CD14-positive monocyte (primary cell): ENCODE measurements around the gene ADCY2. TPM values are rescaled to one million over a fixed set of nuclear protein-coding genes. Genes with fewer than 3 reads are reported as not detected.

Experiments used
- DNase-seq, 3 donors: peaks; one replicate each; pipeline ENCODE4 v3.0.0-alpha.2; 2011 to 2022
- H2AFZ ChIP-seq: 2 replicates; pipeline ENCODE4 v1.6.0; 2012; ENCODE audit warnings: mild to moderate bottlenecking, low read depth, low read length, inconsistent platforms; ENCODE audit not compliant: insufficient read depth, poor library complexity, severe bottlenecking
- H3K27ac ChIP-seq, 2 donors: 1 replicate in 1 of 2; 2 replicates in 1 of 2; pipeline ENCODE4 v1.5.1; 2012 to 2013; ENCODE audit warnings: low read length in 2 of 2, control low read depth in 1 of 2, inconsistent platforms in 1 of 2, low read depth in 1 of 2, mild to moderate bottlenecking in 1 of 2
- H3K27me3 ChIP-seq, 2 donors: one replicate each; pipeline versions ENCODE4 v1.6.0 to v1.6.1; 2011 to 2013; ENCODE audit warnings: low read length in 2 of 2; ENCODE audit not compliant: control insufficient read depth in 2 of 2, insufficient read depth in 2 of 2
- H3K36me3 ChIP-seq, 2 donors: replicated peaks in 1 of 2; 1 replicate in 1 of 2; 2 replicates in 1 of 2; pipeline versions ENCODE4 v1.5.1 to v1.6.1; 2012 to 2013; ENCODE audit warnings: low read length in 2 of 2, control low read depth in 1 of 2, inconsistent platforms in 1 of 2, mild to moderate bottlenecking in 1 of 2; ENCODE audit not compliant: insufficient read depth in 2 of 2, control insufficient read depth in 1 of 2
- H3K4me1 ChIP-seq, 2 donors: 1 replicate in 1 of 2; 2 replicates in 1 of 2; pipeline versions ENCODE4 v1.5.1 to v1.6.1; 2012 to 2013; ENCODE audit warnings: low read length in 2 of 2, control low read depth in 1 of 2, inconsistent platforms in 1 of 2, mild to moderate bottlenecking in 1 of 2, moderate library complexity in 1 of 2; ENCODE audit not compliant: insufficient read depth in 2 of 2, control insufficient read depth in 1 of 2
- H3K4me2 ChIP-seq: replicated peaks from 2 replicates; pipeline ENCODE3; 2012; ENCODE audit warnings: low read length, moderate library complexity, mild to moderate bottlenecking; ENCODE audit not compliant: poor library complexity, severe bottlenecking; ENCODE audit errors: extremely low read depth
- H3K4me3 ChIP-seq, 3 experiments: fragments of 200-600 bp in 1 of 3; sonication (generic) in 1 of 3; replicated peaks in 1 of 3; 1 replicate in 2 of 3; 2 replicates in 1 of 3; pipeline ENCODE4 v1.5.1; 2011 to 2013; ENCODE audit warnings: low read length in 3 of 3, mild to moderate bottlenecking in 3 of 3, control low read depth in 2 of 3, low read depth in 2 of 3, inconsistent platforms in 1 of 3, moderate library complexity in 1 of 3
- H3K79me2 ChIP-seq: 2 replicates; pipeline ENCODE4 v1.6.0; 2012; ENCODE audit warnings: mild to moderate bottlenecking, control low read depth, inconsistent platforms, low read length, moderate library complexity; ENCODE audit not compliant: insufficient read depth
- H3K9ac ChIP-seq: 2 replicates; pipeline ENCODE4 v1.6.0; 2017; ENCODE audit warnings: low read length, mild to moderate bottlenecking; ENCODE audit not compliant: insufficient read depth, poor library complexity, severe bottlenecking
- H3K9me3 ChIP-seq, 2 donors: replicated peaks in 1 of 2; 1 replicate in 1 of 2; 2 replicates in 1 of 2; pipeline versions ENCODE4 v1.5.1 to v1.6.1; 2012 to 2013; ENCODE audit warnings: low read length in 2 of 2, control low read depth in 1 of 2; ENCODE audit not compliant: control insufficient read depth in 1 of 2, insufficient read depth in 1 of 2
- H4K20me1 ChIP-seq: 2 replicates; pipeline ENCODE4 v1.6.0; 2012; ENCODE audit warnings: mild to moderate bottlenecking, low read length, control low read depth, moderate library complexity; ENCODE audit not compliant: insufficient read depth
- H3K27ac Mint-ChIP-seq, 7 donors: one replicate each; pipeline ENCODE4 v1.8.0; 2020; ENCODE audit warnings: mild to moderate bottlenecking in 7 of 7, mixed read lengths in 7 of 7, moderate library complexity in 6 of 7, inconsistent platforms in 2 of 7
- H3K27me3 Mint-ChIP-seq, 3 donors: one replicate each; pipeline ENCODE4 v1.8.0; 2021 to 2022; ENCODE audit warnings: low read depth in 3 of 3, mild to moderate bottlenecking in 3 of 3, mixed read lengths in 3 of 3, moderate library complexity in 3 of 3, inconsistent platforms in 1 of 3
- H3K36me3 Mint-ChIP-seq, 2 donors: one replicate each; pipeline ENCODE4 v1.8.0; 2020; ENCODE audit warnings: mixed read lengths in 2 of 2, inconsistent platforms in 1 of 2, mild to moderate bottlenecking in 1 of 2
- H3K4me1 Mint-ChIP-seq: one replicate; pipeline ENCODE4 v1.8.0; 2020; ENCODE audit warnings: mild to moderate bottlenecking, mixed read lengths
- H3K4me3 Mint-ChIP-seq, 2 donors: one replicate each; pipeline ENCODE4 v1.8.0; 2020; ENCODE audit warnings: mild to moderate bottlenecking in 2 of 2, mixed read lengths in 2 of 2, moderate library complexity in 1 of 2
- H3K9me3 Mint-ChIP-seq, 7 donors: one replicate each; pipeline ENCODE4 v1.8.0; 2020 to 2022; ENCODE audit warnings: mixed read lengths in 7 of 7, mild to moderate bottlenecking in 6 of 7, moderate library complexity in 6 of 7, inconsistent platforms in 2 of 7
- WGBS: methylation state at CpG from one replicate; pipeline ENCODE4 v1.1.5; 2013; ENCODE audit warnings: missing lambda C conversion rate; ENCODE audit not compliant: insufficient coverage; 5-methylcytosine and 5-hydroxymethylcytosine counted together
- intact Hi-C, 2 donors: fragments of 100-400 bp; cut with micrococcal nuclease; formaldehyde crosslinking; loops; one replicate each; pipeline versions ENCODE4 v1.15.0 to v1.15.1; 2023
- polyA plus RNA-seq, 3 donors: library from polyadenylated mRNA; depleted of rRNA in 1 of 3; unstranded in 2 of 3; stranded (reverse) in 1 of 3; fragments of 300-500 nt in 2 of 3; fragments of >200 nt in 1 of 3; fragmentation: Illumina TruSeq in 2 of 3; gene quantifications; 1 replicate in 2 of 3; 2 replicates in 1 of 3; pipeline ENCODE4 v1.2.3, GENCODE V29; 2012 to 2021
- TF ChIP-seq, protein P1 (sequence below): fragments of 200-600 bp; IDR thresholded peaks from one replicate; pipeline ENCODE4 v1.8.0; 2022; ENCODE audit warnings: antibody characterized with exemption, mild to moderate bottlenecking

Gene ADCY2
- polyA plus RNA-seq, 3 donors = not detected

GRCh38 chr5:7846327-7846726 lies 450.4 kb downstream of the ADCY2 start:
- H3K27me3 Mint-ChIP-seq = peaks cover 31 to 60% (median 54%) of the 10 kb centered on the region in 3 donors

GRCh38 chr5:7848296-7848695 lies 452.4 kb downstream of the ADCY2 start:
- no peak overlapping the region for H3K27ac ChIP-seq
- intact Hi-C loops = no loop called here
- Mint-ChIP-seq H3K27ac (no peak overlapping the region), H3K36me3 (peaks cover 0 to 2% of the 10 kb centered on the region in 2 donors), H3K4me1 (peaks cover 11% of the 10 kb centered on the region), H3K27me3 (peaks cover 43 to 71% (median 68%) of the 10 kb centered on the region in 3 donors), H3K4me3 (peak overlapping the region in 1 of 2 donors; percentile 60), H3K9me3 (peaks cover 2 to 23% (median 18%) of the 10 kb centered on the region in 7 donors)
- H3K79me2 ChIP-seq = no peaks in the 10 kb centered on the region
- no peaks in the 10 kb centered on the region for H4K20me1 ChIP-seq
- H3K4me3 ChIP-seq = no peak overlapping the region
- peaks cover 8 to 11% of the 10 kb centered on the region in 2 donors for H3K4me1 ChIP-seq
- 87% methylated on average over 2 of the region's 2 CpGs for WGBS
- H3K9me3 ChIP-seq = peaks cover 0 to 15% of the 10 kb centered on the region in 2 donors
- no peak overlapping the region for H2AFZ ChIP-seq
- H3K36me3 ChIP-seq = no peaks in the 10 kb centered on the region
- TF ChIP-seq, protein P1, sequence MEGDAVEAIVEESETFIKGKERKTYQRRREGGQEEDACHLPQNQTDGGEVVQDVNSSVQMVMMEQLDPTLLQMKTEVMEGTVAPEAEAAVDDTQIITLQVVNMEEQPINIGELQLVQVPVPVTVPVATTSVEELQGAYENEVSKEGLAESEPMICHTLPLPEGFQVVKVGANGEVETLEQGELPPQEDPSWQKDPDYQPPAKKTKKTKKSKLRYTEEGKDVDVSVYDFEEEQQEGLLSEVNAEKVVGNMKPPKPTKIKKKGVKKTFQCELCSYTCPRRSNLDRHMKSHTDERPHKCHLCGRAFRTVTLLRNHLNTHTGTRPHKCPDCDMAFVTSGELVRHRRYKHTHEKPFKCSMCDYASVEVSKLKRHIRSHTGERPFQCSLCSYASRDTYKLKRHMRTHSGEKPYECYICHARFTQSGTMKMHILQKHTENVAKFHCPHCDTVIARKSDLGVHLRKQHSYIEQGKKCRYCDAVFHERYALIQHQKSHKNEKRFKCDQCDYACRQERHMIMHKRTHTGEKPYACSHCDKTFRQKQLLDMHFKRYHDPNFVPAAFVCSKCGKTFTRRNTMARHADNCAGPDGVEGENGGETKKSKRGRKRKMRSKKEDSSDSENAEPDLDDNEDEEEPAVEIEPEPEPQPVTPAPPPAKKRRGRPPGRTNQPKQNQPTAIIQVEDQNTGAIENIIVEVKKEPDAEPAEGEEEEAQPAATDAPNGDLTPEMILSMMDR = no peak
- no peak overlapping the region for H3K4me2 ChIP-seq
- H3K9ac ChIP-seq = no peak overlapping the region
- DNase-seq = no peak
- H3K27me3 ChIP-seq = peaks cover 50 to 67% of the 10 kb centered on the region in 2 donors

More at GRCh38 chr5:7846327-7846726, 450.4 kb downstream of the ADCY2 start:
- H3K27ac Mint-ChIP-seq = no peak overlapping the region
- H3K9me3 Mint-ChIP-seq = peaks cover 2 to 15% (median 13%) of the 10 kb centered on the region in 7 donors
- H3K9me3 ChIP-seq = peaks cover 0 to 5% of the 10 kb centered on the region in 2 donors
- H2AFZ ChIP-seq = no peak overlapping the region
- H3K4me1 Mint-ChIP-seq = peaks cover 7% of the 10 kb centered on the region
- H3K9ac ChIP-seq = no peak overlapping the region
- H3K27ac ChIP-seq = no peak overlapping the region
- TF ChIP-seq, protein P1 = no peak
- no peaks in the 10 kb centered on the region for H3K36me3 ChIP-seq
- H3K4me2 ChIP-seq = no peak overlapping the region
- H3K4me3 ChIP-seq = no peak overlapping the region
- no peak overlapping the region for H3K4me3 Mint-ChIP-seq
- H3K36me3 Mint-ChIP-seq = peaks cover 0 to 2% of the 10 kb centered on the region in 2 donors
- WGBS = 89% methylated on average over 1 of the region's 5 CpGs
- H3K27me3 ChIP-seq = peaks cover 40 to 52% of the 10 kb centered on the region in 2 donors
- H3K4me1 ChIP-seq = peaks cover 8 to 11% of the 10 kb centered on the region in 2 donors
- H4K20me1 ChIP-seq = no peaks in the 10 kb centered on the region
- no peak for DNase-seq
- intact Hi-C loops = no loop called here
- no peaks in the 10 kb centered on the region for H3K79me2 ChIP-seq
